D341Med (cell line): ENCODE results near the gene BRI3BP.

ENCODE experiments used
- DNase-seq: peaks from one replicate; pipeline ENCODE4 v3.0.0; 2012; ENCODE audit warnings: low spot score

The BRI3BP gene

GRCh38 chr12:124993626-124994436 lies at the start of gene BRI3BP:
BRI3BP (plus strand) TSS chr12:124993645; CDS start chr12:124993791, 146 bp downstream.
- DNase-seq = peak; percentile 92

- no peak for DNase-seq
These were observed 47.0 kb upstream of the BRI3BP start for GRCh38 chr12:124946447-124946793.

- no peak for DNase-seq
These were observed 46.4 kb upstream of the BRI3BP start for GRCh38 chr12:124947013-124947412.

- DNase-seq = no peak
These were observed 45.7 kb upstream of the BRI3BP start for GRCh38 chr12:124947561-124948398.

- DNase-seq = no peak
These were observed 44.4 kb upstream of the BRI3BP start for GRCh38 chr12:124949066-124949465.

- peak; percentile 28 for DNase-seq
These were observed 43.4 kb upstream of the BRI3BP start for GRCh38 chr12:124949779-124950728.

GRCh38 chr12:124952295-124952694 lies 41.1 kb upstream of the BRI3BP start:
- peak; percentile 29 for DNase-seq

- DNase-seq = no peak
These were observed 40.6 kb upstream of the BRI3BP start for GRCh38 chr12:124952801-124953200.

GRCh38 chr12:124953689-124954405 lies 39.6 kb upstream of the BRI3BP start:
- DNase-seq = peak; percentile 25

- DNase-seq = no peak
These were observed 38.7 kb upstream of the BRI3BP start for GRCh38 chr12:124954771-124955170.

- DNase-seq = peak; percentile 27
These were observed 36.9 kb upstream of the BRI3BP start for GRCh38 chr12:124956571-124956970.

GRCh38 chr12:124961055-124961454 lies 32.4 kb upstream of the BRI3BP start:
- no peak for DNase-seq

- no peak for DNase-seq
These were observed 30.2 kb upstream of the BRI3BP start for GRCh38 chr12:124963211-124963610.

- DNase-seq = peak; percentile 21
These were observed 29.2 kb upstream of the BRI3BP start for GRCh38 chr12:124964251-124964650.

GRCh38 chr12:124964836-124965462 lies 28.5 kb upstream of the BRI3BP start:
- DNase-seq = peak; percentile 33

GRCh38 chr12:124967016-124967739 lies 26.3 kb upstream of the BRI3BP start:
- peak; percentile 24 for DNase-seq

- peak; percentile 24 for DNase-seq
These were observed 24.8 kb upstream of the BRI3BP start for GRCh38 chr12:124968656-124969055.

- no peak for DNase-seq
These were observed 22.6 kb upstream of the BRI3BP start for GRCh38 chr12:124970647-124971402.

- no peak for DNase-seq
These were observed 21.8 kb upstream of the BRI3BP start for GRCh38 chr12:124971603-124972002.
